ENCODE data around the gene TUBB4A. TPM values are rescaled to one million over a fixed set of nuclear protein-coding genes. Genes with fewer than 3 reads are reported as not detected.

Gene TUBB4A
- total and polyA plus RNA-seq, 2 of the 8 experiments (the other 6 are each of a cell fraction or from before 2014, with no cell fraction given): 16.8 to 30.4 TPM

Small RNAs within 50 kb of the gene (small RNA-seq; reads per million reads assigned to genes)
- not detected for gene AC010503.2 (ENCODE audit: insufficient read depth)

Other genes with a start within 250 kb of the TUBB4A start
- 42.4 and 45.1 TPM in 2 replicates for gene MLLT1, start 222.3 kb downstream of the TUBB4A start, total RNA-seq (2021; fragmentation: NEBNext Ultra II Directional; extraction: Animal tissue kit (Norgen Biotek cat#: 25700))
- 18.8 and 27.7 TPM in 2 replicates for gene MLLT1, start 222.3 kb downstream of the TUBB4A start, polyA plus RNA-seq (2011; rRNA removed)
- gene ACER1, start 168.7 kb downstream of the TUBB4A start, total RNA-seq (2021; fragmentation: NEBNext Ultra II Directional; extraction: Animal tissue kit (Norgen Biotek cat#: 25700)): not detected in 2 replicates
- gene ACER1, start 168.7 kb downstream of the TUBB4A start, polyA plus RNA-seq (2011; rRNA removed): 0.05 TPM in 1 of 2 replicates, not detected in the other
- 86.3 and 88.7 TPM in 2 replicates for gene CLPP, start 140.8 kb downstream of the TUBB4A start, total RNA-seq (2021; fragmentation: NEBNext Ultra II Directional; extraction: Animal tissue kit (Norgen Biotek cat#: 25700))
- gene CLPP, start 140.8 kb downstream of the TUBB4A start, polyA plus RNA-seq (2011; rRNA removed): 280 and 387 TPM in 2 replicates
- 66.3 and 75.6 TPM in 2 replicates for gene ALKBH7, start 129.5 kb downstream of the TUBB4A start, total RNA-seq (2021; fragmentation: NEBNext Ultra II Directional; extraction: Animal tissue kit (Norgen Biotek cat#: 25700))
- 100 and 145 TPM in 2 replicates for gene ALKBH7, start 129.5 kb downstream of the TUBB4A start, polyA plus RNA-seq (2011; rRNA removed)
- gene PSPN, start 126.4 kb downstream of the TUBB4A start, total RNA-seq (2021; fragmentation: NEBNext Ultra II Directional; extraction: Animal tissue kit (Norgen Biotek cat#: 25700)): 1.9 and 2.1 TPM in 2 replicates
- gene PSPN, start 126.4 kb downstream of the TUBB4A start, polyA plus RNA-seq (2011; rRNA removed): 1.0 and 1.4 TPM in 2 replicates
- 56.3 and 60.8 TPM in 2 replicates for gene GTF2F1, start 109.1 kb downstream of the TUBB4A start, total RNA-seq (2021; fragmentation: NEBNext Ultra II Directional; extraction: Animal tissue kit (Norgen Biotek cat#: 25700))
- 29.3 and 38.5 TPM in 2 replicates for gene GTF2F1, start 109.1 kb downstream of the TUBB4A start, polyA plus RNA-seq (2011; rRNA removed)
- gene KHSRP, start 77.5 kb downstream of the TUBB4A start, total RNA-seq (2021; fragmentation: NEBNext Ultra II Directional; extraction: Animal tissue kit (Norgen Biotek cat#: 25700)): 573 and 582 TPM in 2 replicates
- gene KHSRP, start 77.5 kb downstream of the TUBB4A start, polyA plus RNA-seq (2011; rRNA removed): 143 and 235 TPM in 2 replicates
- 0.77 TPM in 1 of 2 replicates, not detected in the other for gene SLC25A41, start 68.5 kb downstream of the TUBB4A start, total RNA-seq (2021; fragmentation: NEBNext Ultra II Directional; extraction: Animal tissue kit (Norgen Biotek cat#: 25700))
- 0.50 and 0.72 TPM in 2 replicates for gene SLC25A41, start 68.5 kb downstream of the TUBB4A start, polyA plus RNA-seq (2011; rRNA removed)
- gene SLC25A23, start 42.5 kb downstream of the TUBB4A start, total RNA-seq (2021; fragmentation: NEBNext Ultra II Directional; extraction: Animal tissue kit (Norgen Biotek cat#: 25700)): 48.1 and 54.0 TPM in 2 replicates
- gene SLC25A23, start 42.5 kb downstream of the TUBB4A start, polyA plus RNA-seq (2011; rRNA removed): 18.0 and 31.5 TPM in 2 replicates
- gene CRB3, start 38.0 kb downstream of the TUBB4A start, total RNA-seq (2021; fragmentation: NEBNext Ultra II Directional; extraction: Animal tissue kit (Norgen Biotek cat#: 25700)): 21.1 and 24.6 TPM in 2 replicates
- 24.6 and 33.7 TPM in 2 replicates for gene CRB3, start 38.0 kb downstream of the TUBB4A start, polyA plus RNA-seq (2011; rRNA removed)
- gene DENND1C, start 20.5 kb downstream of the TUBB4A start, total RNA-seq (2021; fragmentation: NEBNext Ultra II Directional; extraction: Animal tissue kit (Norgen Biotek cat#: 25700)): 3.7 and 4.0 TPM in 2 replicates
- 3.6 and 3.9 TPM in 2 replicates for gene DENND1C, start 20.5 kb downstream of the TUBB4A start, polyA plus RNA-seq (2011; rRNA removed)
- 1.7 and 1.8 TPM in 2 replicates for gene TNFSF9, start 28.7 kb upstream of the TUBB4A start, total RNA-seq (2021; fragmentation: NEBNext Ultra II Directional; extraction: Animal tissue kit (Norgen Biotek cat#: 25700))
- gene TNFSF9, start 28.7 kb upstream of the TUBB4A start, polyA plus RNA-seq (2011; rRNA removed): 4.4 TPM in 2 replicates
- 0.84 and 1.3 TPM in 2 replicates for gene CD70, start 88.8 kb upstream of the TUBB4A start, total RNA-seq (2021; fragmentation: NEBNext Ultra II Directional; extraction: Animal tissue kit (Norgen Biotek cat#: 25700))
- 12.0 and 13.0 TPM in 2 replicates for gene CD70, start 88.8 kb upstream of the TUBB4A start, polyA plus RNA-seq (2011; rRNA removed)
- gene TNFSF14, start 167.9 kb upstream of the TUBB4A start, total RNA-seq (2021; fragmentation: NEBNext Ultra II Directional; extraction: Animal tissue kit (Norgen Biotek cat#: 25700)): not detected in 2 replicates
- gene TNFSF14, start 167.9 kb upstream of the TUBB4A start, polyA plus RNA-seq (2011; rRNA removed): 0.03 TPM in 1 of 2 replicates, not detected in the other
- gene C3, start 218.3 kb upstream of the TUBB4A start, total RNA-seq (2021; fragmentation: NEBNext Ultra II Directional; extraction: Animal tissue kit (Norgen Biotek cat#: 25700)): 4.2 and 6.4 TPM in 2 replicates
- gene C3, start 218.3 kb upstream of the TUBB4A start, polyA plus RNA-seq (2011; rRNA removed): 12.8 and 16.6 TPM in 2 replicates
- 34.9 and 35.3 TPM in 2 replicates for gene GPR108, start 235.3 kb upstream of the TUBB4A start, total RNA-seq (2021; fragmentation: NEBNext Ultra II Directional; extraction: Animal tissue kit (Norgen Biotek cat#: 25700))
- 46.0 and 63.9 TPM in 2 replicates for gene GPR108, start 235.3 kb upstream of the TUBB4A start, polyA plus RNA-seq (2011; rRNA removed)
- gene TRIP10, start 237.4 kb upstream of the TUBB4A start, total RNA-seq (2021; fragmentation: NEBNext Ultra II Directional; extraction: Animal tissue kit (Norgen Biotek cat#: 25700)): 69.3 and 69.5 TPM in 2 replicates
- gene TRIP10, start 237.4 kb upstream of the TUBB4A start, polyA plus RNA-seq (2011; rRNA removed): 27.8 and 38.0 TPM in 2 replicates

All from H1 (cell line).